ENCODE data around the gene PABPC1L. TPM values are rescaled to one million over a fixed set of nuclear protein-coding genes. Genes with fewer than 3 reads are reported as not detected.
A peak's percentile ranks its signal among the peaks of the same experiment; 100 is the strongest.

Gene PABPC1L
- total and polyA plus RNA-seq, 2 of the 13 experiments (the other 11 are each of a cell fraction or from before 2014, with no cell fraction given) = 30.8 to 252 TPM

DNA sequence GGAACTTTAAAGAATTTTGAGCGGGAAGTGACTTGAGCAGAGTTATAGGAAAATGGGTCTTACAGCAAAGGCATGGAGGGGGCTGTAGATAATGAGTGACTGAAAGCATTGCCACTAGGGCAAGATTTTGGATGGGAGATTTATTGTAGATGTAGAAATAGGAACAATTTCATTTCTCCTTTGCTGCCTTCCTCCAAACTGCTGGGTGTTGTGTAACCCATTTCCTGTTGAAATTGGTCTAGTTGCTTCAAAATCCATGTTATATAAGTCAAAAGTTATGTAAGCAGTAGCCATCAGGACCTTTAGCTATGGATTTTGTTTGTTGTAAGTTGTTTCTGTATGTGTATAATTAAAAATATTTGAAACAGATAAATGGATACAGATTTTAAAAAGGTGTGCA lies 13.3 kb upstream of the PABPC1L start (continued):
- TF ChIP-seq, protein P1, sequence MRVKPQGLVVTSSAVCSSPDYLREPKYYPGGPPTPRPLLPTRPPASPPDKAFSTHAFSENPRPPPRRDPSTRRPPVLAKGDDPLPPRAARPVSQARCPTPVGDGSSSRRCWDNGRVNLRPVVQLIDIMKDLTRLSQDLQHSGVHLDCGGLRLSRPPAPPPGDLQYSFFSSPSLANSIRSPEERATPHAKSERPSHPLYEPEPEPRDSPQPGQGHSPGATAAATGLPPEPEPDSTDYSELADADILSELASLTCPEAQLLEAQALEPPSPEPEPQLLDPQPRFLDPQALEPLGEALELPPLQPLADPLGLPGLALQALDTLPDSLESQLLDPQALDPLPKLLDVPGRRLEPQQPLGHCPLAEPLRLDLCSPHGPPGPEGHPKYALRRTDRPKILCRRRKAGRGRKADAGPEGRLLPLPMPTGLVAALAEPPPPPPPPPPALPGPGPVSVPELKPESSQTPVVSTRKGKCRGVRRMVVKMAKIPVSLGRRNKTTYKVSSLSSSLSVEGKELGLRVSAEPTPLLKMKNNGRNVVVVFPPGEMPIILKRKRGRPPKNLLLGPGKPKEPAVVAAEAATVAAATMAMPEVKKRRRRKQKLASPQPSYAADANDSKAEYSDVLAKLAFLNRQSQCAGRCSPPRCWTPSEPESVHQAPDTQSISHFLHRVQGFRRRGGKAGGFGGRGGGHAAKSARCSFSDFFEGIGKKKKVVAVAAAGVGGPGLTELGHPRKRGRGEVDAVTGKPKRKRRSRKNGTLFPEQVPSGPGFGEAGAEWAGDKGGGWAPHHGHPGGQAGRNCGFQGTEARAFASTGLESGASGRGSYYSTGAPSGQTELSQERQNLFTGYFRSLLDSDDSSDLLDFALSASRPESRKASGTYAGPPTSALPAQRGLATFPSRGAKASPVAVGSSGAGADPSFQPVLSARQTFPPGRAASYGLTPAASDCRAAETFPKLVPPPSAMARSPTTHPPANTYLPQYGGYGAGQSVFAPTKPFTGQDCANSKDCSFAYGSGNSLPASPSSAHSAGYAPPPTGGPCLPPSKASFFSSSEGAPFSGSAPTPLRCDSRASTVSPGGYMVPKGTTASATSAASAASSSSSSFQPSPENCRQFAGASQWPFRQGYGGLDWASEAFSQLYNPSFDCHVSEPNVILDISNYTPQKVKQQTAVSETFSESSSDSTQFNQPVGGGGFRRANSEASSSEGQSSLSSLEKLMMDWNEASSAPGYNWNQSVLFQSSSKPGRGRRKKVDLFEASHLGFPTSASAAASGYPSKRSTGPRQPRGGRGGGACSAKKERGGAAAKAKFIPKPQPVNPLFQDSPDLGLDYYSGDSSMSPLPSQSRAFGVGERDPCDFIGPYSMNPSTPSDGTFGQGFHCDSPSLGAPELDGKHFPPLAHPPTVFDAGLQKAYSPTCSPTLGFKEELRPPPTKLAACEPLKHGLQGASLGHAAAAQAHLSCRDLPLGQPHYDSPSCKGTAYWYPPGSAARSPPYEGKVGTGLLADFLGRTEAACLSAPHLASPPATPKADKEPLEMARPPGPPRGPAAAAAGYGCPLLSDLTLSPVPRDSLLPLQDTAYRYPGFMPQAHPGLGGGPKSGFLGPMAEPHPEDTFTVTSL (CRISPR knock-in tag; IDR thresholded peaks at IDR 0.05; ENCODE audit: borderline replicate concordance) = peak; percentile 63; the same call in 1 of the 2 replicates
- no peak for TF ChIP-seq ZFP37 (CRISPR knock-in tag; IDR thresholded peaks at IDR 0.05; ENCODE audit: borderline replicate concordance)
- peak; percentile 89; the same call in 1 of the 2 replicates for TF ChIP-seq MIXL1 (CRISPR knock-in tag; IDR thresholded peaks at IDR 0.05)
- TF ChIP-seq NFE2L1 (CRISPR knock-in tag; IDR thresholded peaks at IDR 0.05; ENCODE audit: borderline replicate concordance) = no peak
- TF ChIP-seq ZNF432 (CRISPR knock-in tag; IDR thresholded peaks at IDR 0.05; ENCODE audit: borderline replicate concordance) = no peak
- peak; percentile 59; the same call in 1 of the 2 replicates for TF ChIP-seq SIX4 (CRISPR knock-in tag; IDR thresholded peaks at IDR 0.05)
- no peak for TF ChIP-seq SRSF4 (IDR thresholded peaks at IDR 0.05; ENCODE audit: low read depth, low read length, poor library complexity, severe bottlenecking)
- peak; percentile 46; the same call in 1 of the 2 replicates for TF ChIP-seq ZNF792 (CRISPR knock-in tag; IDR thresholded peaks at IDR 0.05)
- 0 out of 2 replicates have a peak, but pooled peaks have one; percentile 40 for TF ChIP-seq KDM3A (CRISPR knock-in tag; IDR thresholded peaks at IDR 0.05; ENCODE audit: low read depth)
- TF ChIP-seq TCF7L2 (IDR thresholded peaks at IDR 0.05; ENCODE audit: low read depth, low read length) = no peak
- no peak for TF ChIP-seq ZNF24 (IDR thresholded peaks at IDR 0.05)
- no peak for TF ChIP-seq ZNF543 (CRISPR knock-in tag; IDR thresholded peaks at IDR 0.05)
- TF ChIP-seq JDP2 (CRISPR knock-in tag; IDR thresholded peaks at IDR 0.05; ENCODE audit: borderline replicate concordance) = no peak
- no peak for TF ChIP-seq ZNF350 (CRISPR knock-in tag; IDR thresholded peaks at IDR 0.05; ENCODE audit: borderline replicate concordance, low read depth)
- TF ChIP-seq, protein P2, sequence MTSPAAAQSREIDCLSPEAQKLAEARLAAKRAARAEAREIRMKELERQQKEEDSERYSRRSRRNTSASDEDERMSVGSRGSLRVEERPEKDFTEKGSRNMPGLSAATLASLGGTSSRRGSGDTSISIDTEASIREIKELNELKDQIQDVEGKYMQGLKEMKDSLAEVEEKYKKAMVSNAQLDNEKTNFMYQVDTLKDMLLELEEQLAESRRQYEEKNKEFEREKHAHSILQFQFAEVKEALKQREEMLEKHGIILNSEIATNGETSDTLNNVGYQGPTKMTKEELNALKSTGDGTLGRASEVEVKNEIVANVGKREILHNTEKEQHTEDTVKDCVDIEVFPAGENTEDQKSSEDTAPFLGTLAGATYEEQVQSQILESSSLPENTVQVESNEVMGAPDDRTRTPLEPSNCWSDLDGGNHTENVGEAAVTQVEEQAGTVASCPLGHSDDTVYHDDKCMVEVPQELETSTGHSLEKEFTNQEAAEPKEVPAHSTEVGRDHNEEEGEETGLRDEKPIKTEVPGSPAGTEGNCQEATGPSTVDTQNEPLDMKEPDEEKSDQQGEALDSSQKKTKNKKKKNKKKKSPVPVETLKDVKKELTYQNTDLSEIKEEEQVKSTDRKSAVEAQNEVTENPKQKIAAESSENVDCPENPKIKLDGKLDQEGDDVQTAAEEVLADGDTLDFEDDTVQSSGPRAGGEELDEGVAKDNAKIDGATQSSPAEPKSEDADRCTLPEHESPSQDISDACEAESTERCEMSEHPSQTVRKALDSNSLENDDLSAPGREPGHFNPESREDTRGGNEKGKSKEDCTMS (CRISPR knock-in tag; conservative IDR thresholded peaks at IDR 0.05) = no peak
- TF ChIP-seq ZNF737 (CRISPR knock-in tag; IDR thresholded peaks at IDR 0.05; ENCODE audit: borderline replicate concordance) = no peak
- TF ChIP-seq GABPB1 (CRISPR knock-in tag; IDR thresholded peaks at IDR 0.05) = peak; percentile 35; the same call in 1 of the 2 replicates
- 0 out of 2 replicates have a peak, but pooled peaks have one; percentile 43 for TF ChIP-seq ZKSCAN8 (CRISPR knock-in tag; IDR thresholded peaks at IDR 0.05; ENCODE audit: borderline replicate concordance)
- no peak for TF ChIP-seq ZNF776 (CRISPR knock-in tag; IDR thresholded peaks at IDR 0.05)
- no peak for TF ChIP-seq HCFC1 (IDR thresholded peaks at IDR 0.05; ENCODE audit: low read depth, low read length)
- TF ChIP-seq ZNF225 (CRISPR knock-in tag; IDR thresholded peaks at IDR 0.05) = no peak
- no peak for TF ChIP-seq ZMYM3 (CRISPR knock-in tag; IDR thresholded peaks at IDR 0.05)
- TF ChIP-seq DMAP1 (CRISPR knock-in tag; IDR thresholded peaks at IDR 0.05) = no peak
- TF ChIP-seq BRCA1 (CRISPR knock-in tag; IDR thresholded peaks at IDR 0.05) = no peak
- no peak for TF ChIP-seq HOXA9 (CRISPR knock-in tag; IDR thresholded peaks at IDR 0.05; ENCODE audit: borderline replicate concordance)

Measured in HepG2 (cell line).